ENCODE measurements around the gene SEC24D.

Gene SEC24D

DNA sequence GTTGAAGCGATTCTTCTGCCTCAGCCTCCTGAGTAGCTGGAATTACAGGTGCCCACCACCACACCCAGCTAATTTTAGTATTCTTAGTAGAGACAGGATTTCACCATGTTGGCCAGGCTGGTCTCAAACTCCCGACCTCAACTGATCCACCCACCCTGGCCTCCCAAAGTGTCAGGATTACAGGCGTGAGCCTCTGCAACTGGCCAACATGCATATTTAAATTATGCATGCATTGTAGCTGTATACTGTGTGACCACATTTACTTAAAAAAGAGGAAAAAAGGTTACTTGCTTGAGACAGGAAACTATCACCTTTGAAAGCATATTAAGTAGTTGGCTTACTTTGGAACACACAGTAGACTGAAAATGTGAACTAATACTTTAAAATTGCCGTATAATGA is 121.2 kb downstream of the SEC24D start:
- POLR2A ChIA-PET = no interaction called here

DNA sequence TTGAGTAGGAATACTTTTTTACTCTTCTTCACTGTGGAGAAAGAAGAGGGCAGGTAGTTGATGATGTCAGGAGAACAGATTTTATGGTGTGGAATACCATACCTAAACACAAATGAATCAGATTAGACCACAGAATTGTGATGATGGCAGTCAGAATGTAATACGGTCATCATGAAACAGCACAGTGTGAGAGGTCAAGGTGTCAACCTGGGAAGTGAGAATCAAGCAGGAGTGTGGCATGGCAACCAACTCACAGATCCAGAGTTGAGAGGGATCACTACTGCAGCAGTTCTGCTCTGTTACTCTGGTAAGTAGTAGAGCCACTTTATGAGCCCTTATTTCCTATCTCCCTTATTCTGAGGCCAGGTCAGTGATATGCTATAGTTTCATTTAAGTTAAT is 123.1 kb downstream of the SEC24D start:
- H3K9me3 ChIP-seq (ENCODE audit: control insufficient read depth, insufficient read depth, low read depth, low read length) = no peaks in the 10 kb centered on the region
- TF ChIP-seq ZNF248 (tag by site-specific recombination; IDR thresholded peaks at IDR 0.05) (no peak), KLF1 (tag by site-specific recombination; IDR thresholded peaks at IDR 0.05) (no peak), ZSCAN18 (tag by site-specific recombination; IDR thresholded peaks at IDR 0.05) (no peak), ZSCAN5A (tag by site-specific recombination; IDR thresholded peaks at IDR 0.05) (no peak), ZNF513 (tag by site-specific recombination; IDR thresholded peaks at IDR 0.05) (no peak), ZNF132 (tag by site-specific recombination; IDR thresholded peaks at IDR 0.05; ENCODE audit: borderline replicate concordance) (no peak), RBAK (tag by site-specific recombination; IDR thresholded peaks at IDR 0.05) (no peak), ZNF596 (tag by site-specific recombination; IDR thresholded peaks at IDR 0.05) (no peak), ZNF549 (tag by site-specific recombination; IDR thresholded peaks at IDR 0.05) (no peak), ZNF423 (tag by site-specific recombination; IDR thresholded peaks at IDR 0.05) (no peak), ZNF394 (tag by site-specific recombination; IDR thresholded peaks at IDR 0.05; ENCODE audit: borderline replicate concordance) (no peak), ZNF169 (tag by site-specific recombination; IDR thresholded peaks at IDR 0.05) (no peak), ZNF621 (tag by site-specific recombination; IDR thresholded peaks at IDR 0.05) (no peak), MYNN (tag by site-specific recombination; IDR thresholded peaks at IDR 0.05; ENCODE audit: borderline replicate concordance) (no peak), ZNF664 (tag by site-specific recombination; IDR thresholded peaks at IDR 0.05) (no peak)
- TF ChIP-seq, protein P1, sequence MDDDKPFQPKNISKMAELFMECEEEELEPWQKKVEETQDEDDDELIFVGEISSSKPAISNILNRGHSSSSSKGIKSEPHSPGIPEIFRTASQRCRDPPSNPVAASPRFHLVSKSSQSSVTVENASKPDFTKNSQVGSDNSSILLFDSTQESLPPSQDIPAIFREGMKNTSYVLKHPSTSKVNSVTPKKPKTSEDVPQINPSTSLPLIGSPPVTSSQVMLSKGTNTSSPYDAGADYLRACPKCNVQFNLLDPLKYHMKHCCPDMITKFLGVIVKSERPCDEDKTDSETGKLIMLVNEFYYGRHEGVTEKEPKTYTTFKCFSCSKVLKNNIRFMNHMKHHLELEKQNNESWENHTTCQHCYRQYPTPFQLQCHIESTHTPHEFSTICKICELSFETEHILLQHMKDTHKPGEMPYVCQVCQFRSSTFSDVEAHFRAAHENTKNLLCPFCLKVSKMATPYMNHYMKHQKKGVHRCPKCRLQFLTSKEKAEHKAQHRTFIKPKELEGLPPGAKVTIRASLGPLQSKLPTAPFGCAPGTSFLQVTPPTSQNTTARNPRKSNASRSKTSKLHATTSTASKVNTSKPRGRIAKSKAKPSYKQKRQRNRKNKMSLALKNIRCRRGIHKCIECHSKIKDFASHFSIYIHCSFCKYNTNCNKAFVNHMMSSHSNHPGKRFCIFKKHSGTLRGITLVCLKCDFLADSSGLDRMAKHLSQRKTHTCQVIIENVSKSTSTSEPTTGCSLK (tag by site-specific recombination; IDR thresholded peaks at IDR 0.05) = no peak
- TF ChIP-seq, protein P2, sequence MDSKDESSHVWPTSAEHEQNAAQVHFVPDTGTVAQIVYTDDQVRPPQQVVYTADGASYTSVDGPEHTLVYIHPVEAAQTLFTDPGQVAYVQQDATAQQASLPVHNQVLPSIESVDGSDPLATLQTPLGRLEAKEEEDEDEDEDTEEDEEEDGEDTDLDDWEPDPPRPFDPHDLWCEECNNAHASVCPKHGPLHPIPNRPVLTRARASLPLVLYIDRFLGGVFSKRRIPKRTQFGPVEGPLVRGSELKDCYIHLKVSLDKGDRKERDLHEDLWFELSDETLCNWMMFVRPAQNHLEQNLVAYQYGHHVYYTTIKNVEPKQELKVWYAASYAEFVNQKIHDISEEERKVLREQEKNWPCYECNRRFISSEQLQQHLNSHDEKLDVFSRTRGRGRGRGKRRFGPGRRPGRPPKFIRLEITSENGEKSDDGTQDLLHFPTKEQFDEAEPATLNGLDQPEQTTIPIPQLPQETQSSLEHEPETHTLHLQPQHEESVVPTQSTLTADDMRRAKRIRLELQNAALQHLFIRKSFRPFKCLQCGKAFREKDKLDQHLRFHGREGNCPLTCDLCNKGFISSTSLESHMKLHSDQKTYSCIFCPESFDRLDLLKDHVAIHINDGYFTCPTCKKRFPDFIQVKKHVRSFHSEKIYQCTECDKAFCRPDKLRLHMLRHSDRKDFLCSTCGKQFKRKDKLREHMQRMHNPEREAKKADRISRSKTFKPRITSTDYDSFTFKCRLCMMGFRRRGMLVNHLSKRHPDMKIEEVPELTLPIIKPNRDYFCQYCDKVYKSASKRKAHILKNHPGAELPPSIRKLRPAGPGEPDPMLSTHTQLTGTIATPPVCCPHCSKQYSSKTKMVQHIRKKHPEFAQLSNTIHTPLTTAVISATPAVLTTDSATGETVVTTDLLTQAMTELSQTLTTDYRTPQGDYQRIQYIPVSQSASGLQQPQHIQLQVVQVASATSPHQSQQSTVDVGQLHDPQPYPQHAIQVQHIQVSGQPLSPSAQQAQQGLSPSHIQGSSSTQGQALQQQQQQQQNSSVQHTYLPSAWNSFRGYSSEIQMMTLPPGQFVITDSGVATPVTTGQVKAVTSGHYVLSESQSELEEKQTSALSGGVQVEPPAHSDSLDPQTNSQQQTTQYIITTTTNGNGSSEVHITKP (tag by site-specific recombination; IDR thresholded peaks at IDR 0.05) = no peak
- ChIA-PET POLR2A (no interaction called here), CTCF (interaction anchor here (0.5 to 0.6 kb wide), 2 partner anchors 10 to 643 kb away, joined by 3 to 7 read pairs; no protein-coding TSS in a partner anchor)
- H3K36me3 ChIP-seq (ENCODE audit: control insufficient read depth in 2 of 2, insufficient read depth in 1 of 2, low read length in 2 of 2) = peaks cover 6 to 69% of the 10 kb centered on the region in 2 experiments
- no peak overlapping the region for H3K27ac ChIP-seq (ENCODE audit: extremely low read depth, low read depth, low read length)
- H3K4me1 ChIP-seq (ENCODE audit: control insufficient read depth, insufficient read depth, low read length) = no peaks in the 10 kb centered on the region
- no peak overlapping the region for H3K4me3 ChIP-seq (ENCODE audit: low read depth, low read length)

More for the DNA sequence above, 121.2 kb downstream of the SEC24D start:
- TF ChIP-seq ZNF426 (tag by site-specific recombination; IDR thresholded peaks at IDR 0.05) (no peak), ZNF223 (tag by site-specific recombination; IDR thresholded peaks at IDR 0.05) (no peak), ZNF555 (tag by site-specific recombination; conservative IDR thresholded peaks at IDR 0.05) (no peak), ZNF391 (tag by site-specific recombination; IDR thresholded peaks at IDR 0.05; ENCODE audit: borderline replicate concordance, low read depth) (no peak), ZNF133 (tag by site-specific recombination; IDR thresholded peaks at IDR 0.05) (no peak), ATF2 (tag by site-specific recombination; IDR thresholded peaks at IDR 0.05; ENCODE audit: low read depth) (0 out of 2 replicates have a peak, but pooled peaks have one; percentile 3)
- Histone ChIP-seq H3K4me3 (ENCODE audit: low read depth, low read length) (no peak overlapping the region), H3K9me3 (ENCODE audit: control insufficient read depth, insufficient read depth, low read depth, low read length) (no peaks in the 10 kb centered on the region), H3K36me3 (ENCODE audit: control insufficient read depth in 2 of 2, insufficient read depth in 1 of 2, low read length in 2 of 2) (peaks cover 0 to 55% of the 10 kb centered on the region in 2 experiments; a peak in 1 of 3 replicates), H3K4me1 (ENCODE audit: control insufficient read depth, insufficient read depth, low read length) (no peaks in the 10 kb centered on the region), H3K27ac (ENCODE audit: extremely low read depth, low read depth, low read length) (no peak overlapping the region)
- CTCF ChIA-PET = interaction anchor here (1.0 kb wide), 1 partner anchor 11 kb away, joined by 3 read pairs; no protein-coding TSS in a partner anchor

Data from HEK293 (cell line).